ENCODE results near the gene ACKR3. TPM values are rescaled to one million over a fixed set of nuclear protein-coding genes. Genes with fewer than 3 reads are reported as not detected.
A peak's percentile ranks its signal among the peaks of the same experiment; 100 is the strongest.

ACKR3 gene
- total RNA-seq, 1 donor from 2014 or later, result 55.5 TPM

- DNase-seq (ENCODE audit: extremely low spot score in 2 of 2), result no peak
- Histone ChIP-seq H3K9me3 (no peaks in the 10 kb centered on the region), H3K4me3 (no peak overlapping the region), H3K36me3 (no peaks in the 10 kb centered on the region), H3K4me1 (peaks cover under 1% of the 10 kb centered on the region), H3K27me3 (no peaks in the 10 kb centered on the region), H3K27ac (no peak overlapping the region)
- TF ChIP-seq POLR2A (IDR thresholded peaks at IDR 0.05) (no peak), CTCF (IDR thresholded peaks at IDR 0.05) (no peak), POLR2AphosphoS5 (IDR thresholded peaks at IDR 0.05; ENCODE audit: insufficient read depth in 1 of 2, low read depth in 1 of 2) (no peak)
- intact Hi-C loops (cut with DNase I), result no loop called here
Observed at GRCh38 chr2:236561874-236562273, 7.8 kb upstream of the ACKR3 start.

GRCh38 chr2:236562434-236562833 is 7.2 kb upstream of the ACKR3 start:
- intact Hi-C loops (cut with DNase I), result no loop called here
- H3K4me1 ChIP-seq, result peaks cover 6% of the 10 kb centered on the region
- TF ChIP-seq CTCF (IDR thresholded peaks at IDR 0.05), result peak in 1 of 3 experiments; percentile 40
- no peak for TF ChIP-seq POLR2AphosphoS5 (IDR thresholded peaks at IDR 0.05; ENCODE audit: insufficient read depth in 1 of 2, low read depth in 1 of 2)
- TF ChIP-seq POLR2A (IDR thresholded peaks at IDR 0.05), result no peak

GRCh38 chr2:236563953-236564352 is 5.7 kb upstream of the ACKR3 start:
- no peak for DNase-seq (ENCODE audit: extremely low spot score in 2 of 2)
- no peak overlapping the region for H3K4me3 ChIP-seq
- TF ChIP-seq POLR2A (IDR thresholded peaks at IDR 0.05) (no peak), POLR2AphosphoS5 (IDR thresholded peaks at IDR 0.05; ENCODE audit: insufficient read depth in 1 of 2, low read depth in 1 of 2) (no peak), CTCF (IDR thresholded peaks at IDR 0.05) (no peak)
- intact Hi-C loops (cut with DNase I), result no loop called here
- no peaks in the 10 kb centered on the region for H3K9me3 ChIP-seq
- peaks cover 17% of the 10 kb centered on the region for H3K4me1 ChIP-seq
- H3K27ac ChIP-seq, result no peak overlapping the region
- no peaks in the 10 kb centered on the region for H3K27me3 ChIP-seq
- no peaks in the 10 kb centered on the region for H3K36me3 ChIP-seq

More at GRCh38 chr2:236562434-236562833, 7.2 kb upstream of the ACKR3 start:
- Histone ChIP-seq H3K27me3 (no peaks in the 10 kb centered on the region), H3K4me3 (no peak overlapping the region), H3K9me3 (no peaks in the 10 kb centered on the region), H3K36me3 (no peaks in the 10 kb centered on the region), H3K27ac (no peak overlapping the region)
- DNase-seq (ENCODE audit: extremely low spot score in 2 of 2), result no peak

GRCh38 chr2:236565212-236565611 is 4.4 kb upstream of the ACKR3 start:
- no peak for DNase-seq (ENCODE audit: extremely low spot score in 2 of 2)
- no peak overlapping the region for H3K27ac ChIP-seq
- peaks cover 17% of the 10 kb centered on the region for H3K4me1 ChIP-seq
- TF ChIP-seq CTCF (IDR thresholded peaks at IDR 0.05), result no peak
- TF ChIP-seq POLR2A (IDR thresholded peaks at IDR 0.05), result no peak
- no peak for TF ChIP-seq POLR2AphosphoS5 (IDR thresholded peaks at IDR 0.05; ENCODE audit: insufficient read depth in 1 of 2, low read depth in 1 of 2)
- no peak overlapping the region for H3K4me3 ChIP-seq
- H3K9me3 ChIP-seq, result no peaks in the 10 kb centered on the region
- intact Hi-C loops (cut with DNase I), result no loop called here
- no peaks in the 10 kb centered on the region for H3K27me3 ChIP-seq
- no peaks in the 10 kb centered on the region for H3K36me3 ChIP-seq

- Histone ChIP-seq H3K27ac (no peak overlapping the region), H3K9me3 (no peaks in the 10 kb centered on the region), H3K36me3 (no peaks in the 10 kb centered on the region), H3K4me3 (no peak overlapping the region), H3K27me3 (no peaks in the 10 kb centered on the region), H3K4me1 (peaks cover 18% of the 10 kb centered on the region)
- DNase-seq (ENCODE audit: extremely low spot score in 2 of 2), result no peak
- no peak for TF ChIP-seq CTCF (IDR thresholded peaks at IDR 0.05)
- no peak for TF ChIP-seq POLR2AphosphoS5 (IDR thresholded peaks at IDR 0.05; ENCODE audit: insufficient read depth in 1 of 2, low read depth in 1 of 2)
- no peak for TF ChIP-seq POLR2A (IDR thresholded peaks at IDR 0.05)
- intact Hi-C loops (cut with DNase I), result no loop called here
Observed at GRCh38 chr2:236565879-236566402, 3.7 kb upstream of the ACKR3 start.

Data from vagina (tissue), 2 donors.